Neural progenitor cell (in vitro differentiated cells): Measurements from ENCODE around the gene TLCD5.

Source experiments
- CTCF ChIP-seq: fragments of 200-600 bp; sonication (generic); IDR thresholded peaks from 2 replicates; pipeline ENCODE4 v1.5.1; 2017; ENCODE audit warnings: antibody characterized with exemption, mild to moderate bottlenecking
- EZH2 ChIP-seq: fragments of 200-600 bp; sonication (generic); IDR thresholded peaks from 2 replicates; pipeline ENCODE4 v1.6.1; 2017; ENCODE audit warnings: antibody characterized with exemption, mild to moderate bottlenecking, moderate library complexity

GRCh38 chr11:120310870-120311269, 14.2 kb upstream of the TLCD5 start:
- no peak for TF ChIP-seq CTCF
- no peak for TF ChIP-seq EZH2
